Stimulated activated CD8-positive, alpha-beta memory T cell treated with anti-CD3 and anti-CD28 coated beads, Interleukin-12 subunit alpha, Interleukin-12 subunit beta, amount 100 ng/mL, for 4 hours (primary cell): ENCODE results near the gene BCAS3.

Source experiments
- DNase-seq: peaks from one replicate; pipeline ENCODE4 v3.0.0-alpha.2; 2020; ENCODE audit warnings: low read depth

The BCAS3 gene

DNA sequence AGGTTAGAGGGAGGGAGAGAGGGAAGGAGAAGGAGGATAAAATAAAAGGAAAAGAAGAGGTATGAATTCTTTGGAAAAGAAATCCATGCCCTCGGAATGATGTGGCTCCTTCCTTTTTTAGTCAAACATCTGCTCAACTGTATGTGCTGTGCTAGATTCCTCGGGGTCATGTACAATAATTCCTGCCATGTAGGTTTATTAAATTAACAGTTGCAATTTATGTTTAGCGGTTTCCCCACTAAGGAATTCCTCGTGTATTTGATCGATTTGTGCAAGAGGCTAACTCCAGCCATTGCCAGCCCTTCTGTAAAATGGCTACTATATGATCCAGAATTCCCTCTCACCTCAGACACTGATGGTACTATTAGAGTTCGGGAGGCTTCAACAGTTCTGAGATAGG is 639.0 kb downstream of the BCAS3 start:
- DNase-seq = no peak

GRCh38 chr17:61317779-61318178 is 640.1 kb downstream of the BCAS3 start:
- DNase-seq = no peak

DNA sequence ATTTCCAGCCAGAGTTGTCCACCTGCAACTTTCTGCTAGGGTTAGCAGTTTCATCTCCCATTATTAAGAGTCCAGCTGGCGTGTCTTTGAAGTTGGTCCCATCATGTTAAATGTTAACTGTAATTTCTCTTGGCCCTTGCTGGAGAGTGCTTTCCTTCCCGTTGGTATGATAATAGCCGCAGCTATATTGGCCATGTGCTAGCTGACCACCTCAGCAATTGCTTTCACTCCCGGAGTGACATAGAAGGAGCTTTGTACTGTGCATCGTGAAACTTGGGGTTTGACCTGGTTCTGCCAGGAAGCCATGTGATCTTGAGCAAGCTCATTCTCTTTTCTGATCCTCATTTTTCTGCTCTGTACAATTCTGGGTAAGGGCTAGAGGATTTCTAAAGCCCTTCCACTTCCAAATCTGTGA is 641.0 kb downstream of the BCAS3 start:
- no peak for DNase-seq

DNA sequence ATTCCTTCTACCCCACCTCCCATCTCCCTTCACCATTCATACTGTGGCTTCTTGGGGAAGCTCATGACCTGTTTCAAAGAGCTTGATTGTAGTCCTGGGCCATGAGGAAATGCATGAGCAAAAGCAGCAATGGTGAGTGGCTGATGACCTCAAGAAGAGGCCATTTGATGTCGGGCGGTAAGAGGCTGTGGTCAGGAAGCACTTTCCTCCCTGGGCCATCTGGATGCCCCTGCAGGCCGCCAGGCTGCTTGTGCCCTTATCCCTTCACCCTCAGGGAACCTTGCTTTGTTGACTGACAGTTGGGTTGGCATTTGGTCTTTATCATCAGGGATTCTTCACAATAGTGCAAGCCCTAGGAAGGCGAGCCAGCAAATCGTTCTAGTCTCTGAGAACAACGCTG is 643.7 kb downstream of the BCAS3 start:
- no peak for DNase-seq

DNA sequence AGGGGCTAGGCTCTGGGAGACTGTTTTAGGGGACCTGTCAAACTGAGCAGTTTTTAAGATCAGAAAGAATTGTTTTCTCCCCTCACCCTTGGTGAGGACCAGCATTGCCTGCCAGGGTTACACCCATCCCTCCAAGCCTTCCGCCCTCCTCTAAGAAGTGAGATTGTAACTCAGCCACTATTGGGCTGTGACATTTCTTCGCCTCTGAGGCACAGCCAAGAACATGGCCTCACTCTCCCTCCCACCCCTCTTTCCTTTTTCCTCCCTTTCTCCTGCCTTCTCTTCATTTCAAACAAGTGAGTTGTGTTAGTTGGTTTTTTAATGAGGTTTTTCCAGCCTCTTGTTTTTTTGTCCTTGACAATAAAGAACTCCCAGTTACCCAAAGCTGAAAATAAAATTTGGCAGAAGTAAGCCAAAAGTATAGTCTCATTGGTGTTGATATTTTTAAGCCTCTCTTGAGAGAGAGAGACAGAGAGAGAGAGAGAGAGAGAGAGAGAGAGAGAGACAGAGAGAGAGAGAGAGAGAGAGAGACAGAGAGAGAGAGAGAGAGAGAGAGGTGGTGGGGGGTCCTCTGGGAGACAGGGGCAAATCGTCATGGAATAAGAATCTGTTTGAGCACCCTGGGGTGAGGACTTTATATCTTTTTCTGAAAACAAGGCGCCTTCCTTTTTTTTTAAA is 644.8 kb downstream of the BCAS3 start:
- DNase-seq = no peak

GRCh38 chr17:61323003-61323908 is 645.6 kb downstream of the BCAS3 start:
- DNase-seq = no peak

GRCh38 chr17:61323909-61324868 is 646.5 kb downstream of the BCAS3 start:
- DNase-seq = no peak

GRCh38 chr17:61324950-61325349 is 647.3 kb downstream of the BCAS3 start:
- DNase-seq = no peak

DNA sequence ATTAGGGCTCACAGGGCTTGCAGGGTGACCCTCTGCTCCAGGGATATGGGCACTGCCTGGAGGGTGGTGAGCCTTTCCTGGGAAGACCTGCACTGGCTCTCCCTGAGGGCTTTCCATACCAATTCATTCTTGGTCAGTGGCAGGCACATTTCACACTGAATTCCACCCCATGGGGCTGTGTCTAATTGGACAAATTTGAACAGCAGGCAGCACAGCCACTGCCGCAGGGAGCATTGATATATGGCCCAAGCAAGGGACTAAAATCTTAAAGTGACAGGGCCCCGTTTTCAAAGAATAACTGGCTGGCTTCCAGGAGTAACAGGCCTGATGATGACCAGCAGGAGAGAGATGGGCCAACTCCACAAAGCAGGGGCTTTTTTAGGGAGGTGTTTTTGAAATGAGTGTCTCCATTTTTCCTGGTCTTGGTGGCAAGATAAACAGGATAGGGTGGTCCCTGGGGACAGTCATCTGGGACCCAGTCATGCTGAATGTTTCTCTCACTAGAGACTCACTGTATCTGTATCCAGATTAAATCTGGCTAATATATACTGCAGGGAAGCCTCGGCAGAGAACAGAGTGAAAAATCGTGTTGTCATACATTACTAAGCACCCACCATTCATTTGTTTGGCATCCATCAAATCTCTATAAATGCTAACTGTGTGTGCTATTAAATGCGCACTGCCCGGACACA is 647.9 kb downstream of the BCAS3 start:
- DNase-seq = no peak

DNA sequence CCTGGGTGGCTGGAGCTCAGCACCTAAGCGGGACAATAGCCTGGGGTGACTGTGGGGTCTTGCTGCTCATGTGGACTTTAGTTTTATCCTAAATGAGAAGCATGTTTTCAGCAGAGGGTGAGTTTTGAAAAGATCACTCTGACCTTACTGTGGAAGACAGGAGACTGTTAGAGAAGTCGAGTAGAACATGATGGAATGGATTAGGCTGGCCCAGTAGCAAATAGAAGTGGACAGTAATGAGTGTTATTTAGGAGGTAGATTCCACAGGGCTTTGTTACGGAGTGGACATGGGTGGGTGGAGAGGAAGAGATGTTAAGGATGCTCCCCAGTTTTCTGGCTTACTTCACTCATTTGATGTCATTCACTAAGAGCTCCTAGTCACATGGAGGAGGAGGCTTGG is 648.7 kb downstream of the BCAS3 start:
- DNase-seq = no peak

DNA sequence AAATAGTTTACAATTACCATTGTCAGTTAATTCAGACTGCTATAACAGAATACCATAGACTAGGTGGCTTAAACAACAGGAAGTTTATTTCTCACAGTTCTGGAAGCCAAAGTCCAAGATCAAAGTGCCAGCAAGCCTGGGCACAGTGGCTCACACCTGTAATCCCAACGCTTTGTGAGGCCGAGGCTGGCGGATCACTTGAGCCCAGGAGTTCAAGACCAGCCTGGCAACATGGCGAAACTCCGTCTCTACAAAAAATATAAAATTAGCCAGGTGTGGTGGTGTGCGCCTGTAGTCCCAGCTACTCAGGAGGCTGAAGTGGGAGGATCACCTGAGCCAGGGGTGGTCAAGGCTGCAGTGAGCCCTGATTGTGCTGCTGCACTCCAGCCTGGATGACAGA is 650.7 kb downstream of the BCAS3 start:
- DNase-seq = no peak

- DNase-seq = no peak
These were observed 652.8 kb downstream of the BCAS3 start for GRCh38 chr17:61330174-61331150.

DNA sequence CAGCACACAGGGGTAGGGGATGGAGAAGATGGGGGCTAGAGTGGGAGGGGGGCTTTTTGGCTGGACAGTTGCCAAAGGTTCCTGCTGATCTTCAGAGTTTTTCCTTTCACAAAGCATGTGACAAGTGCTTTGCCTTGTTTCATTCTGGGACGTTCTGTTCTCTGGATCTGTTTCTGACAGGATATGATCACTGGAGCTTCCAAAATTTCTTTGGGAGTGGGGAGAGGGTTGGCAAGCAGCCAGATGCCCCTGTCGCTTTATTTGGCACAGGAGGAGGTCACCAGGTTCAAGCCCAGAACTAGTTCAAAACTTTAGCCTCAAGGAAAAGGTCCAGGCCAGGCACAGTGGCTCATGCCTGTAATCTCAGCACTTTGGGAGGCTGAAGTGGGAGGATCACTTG is 653.5 kb downstream of the BCAS3 start:
- no peak for DNase-seq

- no peak for DNase-seq
These were observed 654.2 kb downstream of the BCAS3 start for GRCh38 chr17:61331886-61332285.

GRCh38 chr17:61333136-61333535 is 655.5 kb downstream of the BCAS3 start:
- no peak for DNase-seq

DNA sequence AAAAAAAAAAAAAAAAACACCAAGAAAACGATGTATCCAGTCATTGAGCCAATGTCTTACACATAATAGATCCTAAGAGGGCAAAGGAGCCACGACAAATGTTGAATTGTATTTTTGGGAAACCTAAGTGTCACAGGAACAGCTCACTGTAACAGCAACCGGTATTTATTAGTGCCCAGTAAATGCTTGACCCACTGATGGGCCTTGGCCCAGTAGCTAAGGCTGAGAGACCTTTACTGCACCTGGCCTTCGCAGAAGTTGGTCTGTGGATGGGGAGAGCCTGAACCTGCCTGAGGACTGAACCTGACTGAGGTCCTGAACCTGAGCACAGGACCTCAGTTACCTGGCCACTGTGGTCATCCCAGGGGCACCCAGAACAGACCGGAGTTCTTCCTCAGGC is 657.0 kb downstream of the BCAS3 start:
- no peak for DNase-seq

DNA sequence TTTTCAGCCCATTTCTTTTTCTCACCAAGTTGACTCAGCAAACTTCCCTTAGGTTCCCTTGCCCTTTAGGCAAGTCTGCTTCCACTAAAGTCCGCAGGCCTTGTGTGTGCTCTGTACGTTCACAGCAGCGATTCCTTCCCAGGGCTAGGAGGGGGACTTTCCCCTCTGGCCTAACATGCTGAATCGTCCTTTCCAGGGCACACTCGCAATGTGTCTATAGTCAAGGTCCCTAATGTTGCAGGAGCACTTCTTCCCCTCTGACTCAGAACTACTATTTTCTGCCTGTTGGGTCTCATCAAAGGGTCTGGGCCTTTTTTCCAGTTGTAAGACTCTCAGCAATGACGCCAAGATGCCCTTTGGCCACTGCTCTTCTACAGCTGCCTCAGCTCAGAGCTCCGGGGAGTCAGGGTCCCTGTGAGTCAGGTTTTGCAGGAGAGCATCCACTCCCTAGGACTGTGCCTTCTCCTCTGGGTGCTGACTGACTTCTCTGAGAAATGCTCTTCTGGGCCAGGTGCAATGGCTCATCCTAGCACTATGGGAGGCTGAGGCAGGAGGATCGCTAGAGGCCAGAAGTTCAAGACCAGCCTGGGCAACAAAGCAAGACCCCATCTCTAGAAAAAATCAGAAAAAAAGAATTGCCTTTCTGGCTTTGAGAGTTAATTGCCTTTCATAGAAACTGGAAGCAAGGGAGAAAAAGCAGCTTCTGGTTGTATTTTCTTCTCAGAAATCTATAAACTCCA is 657.6 kb downstream of the BCAS3 start:
- DNase-seq = no peak

DNA sequence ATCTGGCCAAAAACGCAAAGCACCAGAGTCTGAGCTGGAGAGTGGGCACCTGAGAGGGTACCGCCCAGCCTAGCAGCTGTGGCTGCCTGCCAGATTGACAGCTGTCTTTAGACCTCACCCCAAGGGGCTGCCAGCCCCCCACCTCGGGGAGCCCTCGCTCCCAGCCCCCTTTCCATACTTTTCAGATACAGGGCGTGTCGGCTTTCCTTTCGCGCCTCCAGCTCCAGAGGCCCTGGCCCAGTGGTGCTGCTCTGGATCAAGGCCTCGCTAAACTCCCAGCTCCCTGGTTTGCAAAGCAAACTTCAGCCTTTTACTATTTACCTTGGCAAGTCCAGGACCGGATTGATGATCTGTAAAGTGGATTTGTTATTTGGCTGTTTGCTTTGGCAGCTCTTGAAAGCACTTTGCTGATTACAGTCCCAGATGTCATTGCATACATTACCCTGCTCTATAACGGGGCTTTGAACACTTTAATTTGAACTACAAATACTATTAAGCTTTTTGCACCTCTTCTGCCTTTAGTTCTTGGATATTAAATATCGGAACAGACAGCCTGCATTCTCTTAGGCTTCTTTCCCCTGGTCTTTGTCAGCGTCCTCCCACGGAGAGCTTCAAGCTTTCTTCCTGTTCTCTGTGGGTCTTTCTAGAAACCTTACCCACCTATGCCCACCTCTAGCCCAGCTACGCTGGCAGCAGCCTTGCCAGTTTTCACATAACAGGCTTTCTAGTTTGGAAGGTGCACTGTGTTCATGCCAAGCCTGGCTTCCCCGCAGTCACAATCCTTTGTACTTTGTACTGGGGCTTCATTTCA is 658.4 kb downstream of the BCAS3 start:
- no peak for DNase-seq

- DNase-seq = no peak
These were observed 659.6 kb downstream of the BCAS3 start for GRCh38 chr17:61337290-61337689.
